Activated naive CD4-positive, alpha-beta T cell treated with anti-CD3 and anti-CD28 coated beads, Interleukin-2, amount 50 U/mL, for 24 hours (primary cell): ENCODE results near the gene MAEA.

Experiments used
- H3K27ac Mint-ChIP-seq: one replicate; pipeline ENCODE4 v1.8.0; 2021; ENCODE audit warnings: mild to moderate bottlenecking, mixed read lengths
- H3K27me3 Mint-ChIP-seq: one replicate; pipeline ENCODE4 v1.8.0; 2021; ENCODE audit warnings: mixed read lengths
- H3K36me3 Mint-ChIP-seq: one replicate; pipeline ENCODE4 v1.8.0; 2021; ENCODE audit warnings: mixed read lengths
- H3K4me1 Mint-ChIP-seq: one replicate; pipeline ENCODE4 v1.8.0; 2021; ENCODE audit warnings: mixed read lengths
- H3K4me3 Mint-ChIP-seq: one replicate; pipeline ENCODE4 v1.8.0; 2021; ENCODE audit warnings: mild to moderate bottlenecking, mixed read lengths
- H3K9me3 Mint-ChIP-seq: one replicate; pipeline ENCODE4 v1.8.0; 2021; ENCODE audit warnings: mixed read lengths

MAEA gene

DNA sequence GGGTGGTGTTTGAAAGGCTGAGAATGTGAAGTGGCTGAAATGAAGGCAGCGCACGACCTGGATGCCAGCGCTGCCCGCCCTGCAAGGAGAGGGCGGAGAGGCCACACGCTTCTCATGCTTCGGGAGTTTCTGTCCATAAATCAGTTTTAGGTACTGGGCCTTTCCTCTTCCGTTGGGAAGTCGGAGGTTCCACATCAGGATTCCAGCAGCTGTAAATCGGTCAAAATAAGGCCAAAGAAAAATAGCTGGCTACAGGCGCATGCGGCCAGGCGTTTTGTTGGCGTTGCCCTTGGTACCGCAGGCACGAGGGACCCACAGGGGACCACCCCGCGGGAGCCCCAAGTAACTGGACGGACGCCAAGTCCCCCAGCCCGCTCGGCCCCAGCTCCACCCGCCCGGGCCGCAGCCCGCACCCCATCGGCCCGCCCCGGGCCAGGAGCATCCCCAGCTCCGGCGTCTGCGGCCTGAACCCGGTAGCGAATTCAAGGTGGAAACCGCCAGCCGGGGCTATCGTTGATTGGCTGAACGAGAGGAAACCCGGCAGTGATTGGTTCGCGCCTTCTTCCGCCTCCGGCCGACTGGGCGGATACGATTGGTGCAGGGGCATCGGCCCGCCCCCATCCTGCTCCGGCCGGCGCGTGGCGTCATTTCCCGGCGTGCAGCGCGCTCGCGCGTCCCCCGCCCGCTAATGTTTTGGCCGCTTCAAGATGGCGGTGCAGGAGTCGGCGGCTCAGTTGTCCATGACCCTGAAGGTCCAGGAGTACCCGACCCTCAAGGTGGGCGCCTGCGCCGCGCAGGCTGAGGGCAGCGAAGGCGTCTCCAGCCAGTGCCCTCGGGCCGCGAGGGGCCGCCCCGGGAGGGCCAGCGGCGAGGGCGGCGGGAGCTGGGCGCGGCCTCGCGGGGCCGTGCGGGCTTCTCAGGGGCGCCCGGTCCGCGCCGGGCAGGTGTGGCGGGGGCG lies at the start of gene MAEA:
MAEA (plus strand) TSS at position 685 of the 958 bp plus-strand sequence; CDS start at position 708, 23 bp downstream.
- Mint-ChIP-seq H3K9me3 (no peaks in the 10 kb centered on the region), H3K4me1 (peaks cover 46% of the 10 kb centered on the region), H3K27me3 (no peaks in the 10 kb centered on the region), H3K4me3 (peak within 1 kb of the TSS; percentile 98), H3K27ac (peak within 1 kb of the TSS; percentile 94), H3K36me3 (no peaks in the 10 kb centered on the region)

- Mint-ChIP-seq H3K36me3 (no peaks in the 10 kb centered on the region), H3K9me3 (no peaks in the 10 kb centered on the region), H3K4me3 (no peak overlapping the region), H3K4me1 (peaks cover 31% of the 10 kb centered on the region), H3K27me3 (no peaks in the 10 kb centered on the region), H3K27ac (no peak overlapping the region)
Observed at GRCh38 chr4:1239950-1240307, 49.8 kb upstream of the MAEA start.

- Mint-ChIP-seq H3K36me3 (no peaks in the 10 kb centered on the region), H3K4me1 (peaks cover 40% of the 10 kb centered on the region), H3K4me3 (no peak overlapping the region), H3K27me3 (no peaks in the 10 kb centered on the region), H3K9me3 (no peaks in the 10 kb centered on the region), H3K27ac (no peak overlapping the region)
Observed at GRCh38 chr4:1240721-1241465, 48.8 kb upstream of the MAEA start.

DNA sequence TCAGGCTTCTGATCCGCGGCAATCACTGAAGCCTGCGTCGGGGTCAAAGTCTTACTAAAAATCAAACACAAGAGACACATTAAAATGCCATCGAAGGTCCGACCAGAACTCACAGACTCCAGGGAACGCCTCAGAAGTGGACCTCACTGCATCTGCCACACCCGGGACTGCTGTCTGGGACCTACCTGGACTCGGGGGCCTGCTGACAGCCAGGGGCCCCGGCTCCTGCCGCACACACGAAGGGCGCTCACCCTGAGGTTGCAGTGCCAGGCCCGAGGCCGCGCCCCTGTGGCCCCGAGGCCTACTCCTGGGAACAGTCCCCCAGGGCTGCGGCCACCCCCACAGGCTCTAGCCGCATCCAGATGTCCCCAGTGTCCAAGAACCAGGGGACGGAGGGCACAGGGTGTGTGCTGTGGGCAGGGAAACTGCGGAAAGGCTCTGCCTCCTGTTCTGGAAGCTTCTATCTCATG lies 48.2 kb upstream of the MAEA start:
- H3K9me3 Mint-ChIP-seq, result no peaks in the 10 kb centered on the region
- no peak overlapping the region for H3K4me3 Mint-ChIP-seq
- no peaks in the 10 kb centered on the region for H3K27me3 Mint-ChIP-seq
- no peak overlapping the region for H3K27ac Mint-ChIP-seq
- H3K36me3 Mint-ChIP-seq, result no peaks in the 10 kb centered on the region
- H3K4me1 Mint-ChIP-seq, result peaks cover 46% of the 10 kb centered on the region

GRCh38 chr4:1241936-1242505 lies 47.7 kb upstream of the MAEA start:
- Mint-ChIP-seq H3K27me3 (no peaks in the 10 kb centered on the region), H3K27ac (peak overlapping the region; percentile 30), H3K36me3 (no peaks in the 10 kb centered on the region), H3K4me3 (no peak overlapping the region), H3K9me3 (no peaks in the 10 kb centered on the region), H3K4me1 (peaks cover 51% of the 10 kb centered on the region)

GRCh38 chr4:1242506-1243450 lies 46.9 kb upstream of the MAEA start:
- no peak overlapping the region for H3K4me3 Mint-ChIP-seq
- H3K27me3 Mint-ChIP-seq, result no peaks in the 10 kb centered on the region
- H3K36me3 Mint-ChIP-seq, result no peaks in the 10 kb centered on the region
- H3K27ac Mint-ChIP-seq, result no peak overlapping the region
- peaks cover 53% of the 10 kb centered on the region for H3K4me1 Mint-ChIP-seq
- H3K9me3 Mint-ChIP-seq, result no peaks in the 10 kb centered on the region

GRCh38 chr4:1243451-1244080 lies 46.1 kb upstream of the MAEA start:
- H3K4me1 Mint-ChIP-seq, result peaks cover 53% of the 10 kb centered on the region
- H3K27ac Mint-ChIP-seq, result peak overlapping the region; percentile 59
- no peaks in the 10 kb centered on the region for H3K9me3 Mint-ChIP-seq
- peak overlapping the region; percentile 30 for H3K4me3 Mint-ChIP-seq
- no peaks in the 10 kb centered on the region for H3K27me3 Mint-ChIP-seq
- H3K36me3 Mint-ChIP-seq, result no peaks in the 10 kb centered on the region

DNA sequence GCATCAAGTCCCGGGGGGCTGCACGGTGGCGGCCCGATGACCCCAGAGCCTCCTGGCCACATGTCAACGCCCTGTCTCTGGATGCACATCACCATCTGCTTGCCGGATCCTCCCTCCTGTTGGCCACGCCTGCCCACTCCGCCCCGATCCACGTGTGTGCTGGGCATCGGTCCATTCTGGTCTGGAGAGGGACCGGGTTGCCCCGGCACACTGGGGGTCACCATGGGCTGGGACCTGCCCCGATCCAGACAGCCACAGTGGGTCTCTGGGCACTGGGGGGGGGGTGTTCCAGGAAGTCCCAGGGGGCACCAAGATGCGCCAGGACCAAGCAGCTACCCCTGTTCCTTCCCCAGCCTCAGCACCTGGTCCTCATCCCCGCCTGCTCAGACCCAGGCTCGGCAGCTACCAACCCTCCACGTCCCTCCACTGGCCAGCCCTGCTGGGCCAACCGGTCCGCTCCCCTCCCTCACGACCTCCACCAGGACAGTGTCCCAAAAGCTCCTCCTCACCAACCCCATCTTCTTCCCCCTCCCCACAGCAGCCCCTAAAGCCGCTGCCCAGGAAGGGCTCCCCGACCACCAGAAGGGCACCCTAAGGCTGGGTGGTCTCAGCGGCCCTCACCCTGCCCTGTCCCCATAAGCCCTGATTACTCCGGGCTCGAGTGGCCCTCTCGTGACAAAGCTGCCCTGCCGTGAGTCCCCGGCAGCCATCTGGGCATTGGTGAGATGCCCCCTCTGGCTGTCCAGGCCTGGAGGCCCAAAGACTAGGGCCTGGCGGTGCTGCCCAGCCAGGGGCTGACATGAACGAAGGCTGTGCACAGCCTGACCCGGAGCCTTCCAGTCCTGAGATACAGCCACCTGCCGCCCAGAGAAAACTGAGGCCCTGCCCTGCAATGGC lies 45.4 kb upstream of the MAEA start:
- Mint-ChIP-seq H3K27ac (peak overlapping the region; percentile 74), H3K9me3 (no peaks in the 10 kb centered on the region), H3K4me3 (no peak overlapping the region), H3K27me3 (no peaks in the 10 kb centered on the region), H3K4me1 (peaks cover 53% of the 10 kb centered on the region), H3K36me3 (no peaks in the 10 kb centered on the region)

DNA sequence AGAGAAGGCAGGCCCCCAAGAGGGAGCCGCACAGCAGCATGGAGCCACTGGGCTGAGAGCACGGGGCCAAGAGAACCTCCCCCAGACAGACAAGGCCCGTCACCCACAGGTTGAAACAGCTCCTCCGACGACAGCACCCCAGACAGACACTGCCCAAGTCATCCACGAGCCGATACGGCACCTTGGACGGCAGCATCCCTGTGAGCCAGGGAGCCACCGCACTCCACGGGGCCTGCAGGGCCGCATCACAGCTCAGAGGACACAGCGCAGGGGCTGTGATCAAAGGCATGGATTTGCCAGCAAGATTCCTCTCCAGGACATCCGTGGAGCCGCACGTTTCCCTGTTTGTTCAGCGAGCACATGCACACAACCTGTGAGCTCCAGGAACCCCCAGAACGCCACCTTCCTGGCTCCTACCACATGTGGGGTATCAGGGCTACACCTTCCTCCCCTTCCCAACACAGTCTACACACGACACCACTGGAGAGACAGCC lies 44.7 kb upstream of the MAEA start:
- Mint-ChIP-seq H3K27ac (peak overlapping the region; percentile 74), H3K36me3 (no peaks in the 10 kb centered on the region)

DNA sequence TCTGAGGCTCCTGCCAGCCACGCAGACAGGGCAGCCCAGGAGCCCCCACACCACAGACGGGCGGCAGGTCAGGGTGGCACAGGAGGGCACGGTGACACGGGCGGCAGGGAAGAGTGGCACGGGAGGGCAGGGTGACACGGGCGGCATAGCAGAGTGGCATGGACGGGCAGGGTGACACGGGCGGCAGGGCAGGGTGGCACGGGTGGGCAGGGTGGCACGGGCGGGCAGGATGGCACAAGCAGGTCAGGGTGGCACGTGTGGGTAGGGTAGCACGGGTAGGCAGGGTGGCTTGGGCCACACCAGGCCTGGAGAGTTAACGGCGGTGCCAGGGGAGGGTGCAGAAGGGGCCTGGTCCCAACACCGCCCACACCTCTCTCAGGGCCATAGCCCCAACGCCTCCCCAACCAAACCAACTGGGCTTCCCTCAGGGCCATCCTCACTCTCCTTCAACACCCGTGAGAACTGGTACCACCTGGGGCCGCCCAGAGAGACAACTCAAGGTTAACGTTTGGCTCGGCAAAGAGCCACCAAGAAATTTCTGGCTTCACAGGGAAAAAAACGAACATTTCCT lies 44.1 kb upstream of the MAEA start:
- peaks cover 58% of the 10 kb centered on the region for H3K4me1 Mint-ChIP-seq
- peaks cover 2% of the 10 kb centered on the region for H3K36me3 Mint-ChIP-seq
- no peaks in the 10 kb centered on the region for H3K27me3 Mint-ChIP-seq
- H3K4me3 Mint-ChIP-seq, result peak overlapping the region; percentile 90
- no peaks in the 10 kb centered on the region for H3K9me3 Mint-ChIP-seq
- H3K27ac Mint-ChIP-seq, result peak overlapping the region; percentile 55

More for the DNA sequence above, 44.7 kb upstream of the MAEA start:
- H3K27me3 Mint-ChIP-seq, result no peaks in the 10 kb centered on the region
- peaks cover 52% of the 10 kb centered on the region for H3K4me1 Mint-ChIP-seq
- H3K4me3 Mint-ChIP-seq, result peak overlapping the region; percentile 51
- H3K9me3 Mint-ChIP-seq, result no peaks in the 10 kb centered on the region

DNA sequence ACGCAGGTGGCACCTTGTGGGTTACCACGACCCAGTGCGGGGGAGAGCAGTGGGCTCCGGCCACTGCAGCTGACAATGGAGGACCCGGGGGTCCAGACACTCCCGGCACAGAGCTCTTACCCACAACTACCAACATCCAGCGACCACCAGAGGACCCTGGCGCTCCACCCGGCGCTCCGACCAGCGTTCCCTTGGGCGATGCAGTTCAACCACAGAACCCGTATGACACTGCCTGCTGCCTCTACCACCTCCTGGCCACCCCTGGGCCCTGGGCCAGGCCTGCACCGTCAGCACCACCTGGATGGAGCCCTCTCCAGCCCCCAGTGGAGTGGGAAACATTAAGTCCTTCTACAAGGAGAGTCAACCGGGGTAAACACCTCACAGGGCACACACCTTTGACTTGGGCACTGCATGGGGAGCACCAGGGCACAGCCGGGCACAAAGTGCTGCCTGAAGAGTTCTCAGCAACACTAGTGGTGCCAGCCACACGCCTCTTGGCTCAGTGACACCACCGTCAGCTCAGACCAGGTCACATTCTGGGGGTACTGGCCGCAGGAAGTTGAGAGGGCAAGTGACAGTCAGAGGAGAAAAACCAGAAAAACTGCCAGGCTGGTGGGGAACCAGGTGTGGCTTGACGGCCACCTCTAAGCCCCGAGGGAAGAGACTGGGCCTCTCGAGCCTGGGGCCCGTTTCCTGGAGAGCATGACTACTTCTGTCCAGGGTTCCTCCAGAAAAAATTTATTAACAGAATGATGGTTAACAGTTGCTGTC lies 43.4 kb upstream of the MAEA start:
- Mint-ChIP-seq H3K27me3 (no peaks in the 10 kb centered on the region), H3K36me3 (peaks cover 2% of the 10 kb centered on the region), H3K27ac (peak overlapping the region; percentile 93), H3K9me3 (no peaks in the 10 kb centered on the region), H3K4me1 (peaks cover 65% of the 10 kb centered on the region), H3K4me3 (peak overlapping the region; percentile 90)

DNA sequence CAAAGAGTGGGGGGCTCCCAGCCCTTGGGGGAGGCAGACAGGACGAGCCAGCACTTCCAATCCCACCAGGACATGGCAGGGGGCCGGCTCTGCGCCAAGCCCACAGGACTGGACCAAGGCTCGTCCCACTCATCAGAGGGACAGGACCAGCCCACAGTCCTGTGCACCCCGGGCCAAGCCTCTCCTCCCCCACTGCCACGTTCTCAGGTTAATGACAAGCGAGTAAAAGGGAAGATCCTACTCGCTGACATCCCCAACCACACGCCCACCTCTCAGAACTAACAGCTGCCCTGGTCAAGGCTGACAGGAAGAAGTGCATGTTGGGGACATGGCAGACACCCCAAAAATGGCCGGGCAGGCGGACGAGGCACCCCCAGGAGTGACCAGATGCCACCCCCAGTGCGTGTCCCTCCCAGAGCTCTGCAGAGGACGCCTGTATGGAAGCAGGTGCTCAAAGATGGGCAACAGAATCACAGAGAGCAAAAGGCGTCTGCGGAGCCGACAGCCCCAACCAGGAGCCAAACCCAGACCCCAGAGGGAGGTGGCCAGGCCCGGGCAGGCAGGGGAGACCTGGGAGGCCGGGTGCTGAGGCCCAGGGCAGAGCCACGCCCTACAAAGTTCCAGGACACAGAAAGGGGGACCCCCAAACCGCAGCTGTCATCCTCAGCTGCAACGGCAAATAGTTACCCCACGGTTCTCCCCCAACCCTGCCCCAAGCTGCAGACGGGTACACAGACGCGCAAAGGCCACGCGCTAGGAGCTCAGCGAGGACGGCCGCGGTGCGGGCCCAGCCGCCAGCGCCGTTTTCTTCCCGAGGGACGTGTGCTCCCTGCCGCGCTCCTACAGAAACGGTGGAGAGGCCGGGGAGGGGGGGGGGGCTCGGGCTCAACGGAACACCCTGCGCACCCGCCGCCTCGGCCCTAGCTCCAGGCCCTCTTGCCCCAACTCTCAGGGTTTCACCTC lies 42.5 kb upstream of the MAEA start:
- H3K36me3 Mint-ChIP-seq, result peaks cover 2% of the 10 kb centered on the region
- H3K9me3 Mint-ChIP-seq, result no peaks in the 10 kb centered on the region
- peak overlapping the region; percentile 93 for H3K27ac Mint-ChIP-seq
- peaks cover 70% of the 10 kb centered on the region for H3K4me1 Mint-ChIP-seq
- peak overlapping the region; percentile 90 for H3K4me3 Mint-ChIP-seq
- H3K27me3 Mint-ChIP-seq, result no peaks in the 10 kb centered on the region
